Omental fat pad (tissue), 4 donors: Measurements from ENCODE around the gene SRSF7. TPM values are rescaled to one million over a fixed set of nuclear protein-coding genes. Genes with fewer than 3 reads are reported as not detected.
"Not testable (repeated sequence)": the region's sequence is repeated elsewhere in the genome, so short reads cannot be mapped to it uniquely, and the experiment has no call there.

Experiments
- ATAC-seq: fragments of 150-250 bp; one replicate; pipeline ENCODE4 v1.9.1; 2016; ENCODE audit warnings: mild to moderate bottlenecking, moderate library complexity; ENCODE audit not compliant: low FRiP score
- DNase-seq: peaks from one replicate; pipeline ENCODE4 v3.0.0-alpha.2; 2019; ENCODE audit warnings: low spot score
- total RNA-seq, 4 donors: library from RNA; depleted of rRNA; stranded (reverse); fragments of >200 nt; gene quantifications; one replicate each; pipeline ENCODE4 v1.1.0, GENCODE V29; 2016
- TF ChIP-seq, protein P1 (sequence below), 3 donors: fragments of 450-650 bp; IDR thresholded peaks; one replicate each; pipeline ENCODE4 v1.5.1; 2016 to 2017; ENCODE audit warnings: antibody characterized with exemption in 3 of 3, mild to moderate bottlenecking in 3 of 3, moderate library complexity in 2 of 3

The SRSF7 gene
- total RNA-seq, 4 donors from 2014 or later: 105 to 234 (median 129) TPM

DNA sequence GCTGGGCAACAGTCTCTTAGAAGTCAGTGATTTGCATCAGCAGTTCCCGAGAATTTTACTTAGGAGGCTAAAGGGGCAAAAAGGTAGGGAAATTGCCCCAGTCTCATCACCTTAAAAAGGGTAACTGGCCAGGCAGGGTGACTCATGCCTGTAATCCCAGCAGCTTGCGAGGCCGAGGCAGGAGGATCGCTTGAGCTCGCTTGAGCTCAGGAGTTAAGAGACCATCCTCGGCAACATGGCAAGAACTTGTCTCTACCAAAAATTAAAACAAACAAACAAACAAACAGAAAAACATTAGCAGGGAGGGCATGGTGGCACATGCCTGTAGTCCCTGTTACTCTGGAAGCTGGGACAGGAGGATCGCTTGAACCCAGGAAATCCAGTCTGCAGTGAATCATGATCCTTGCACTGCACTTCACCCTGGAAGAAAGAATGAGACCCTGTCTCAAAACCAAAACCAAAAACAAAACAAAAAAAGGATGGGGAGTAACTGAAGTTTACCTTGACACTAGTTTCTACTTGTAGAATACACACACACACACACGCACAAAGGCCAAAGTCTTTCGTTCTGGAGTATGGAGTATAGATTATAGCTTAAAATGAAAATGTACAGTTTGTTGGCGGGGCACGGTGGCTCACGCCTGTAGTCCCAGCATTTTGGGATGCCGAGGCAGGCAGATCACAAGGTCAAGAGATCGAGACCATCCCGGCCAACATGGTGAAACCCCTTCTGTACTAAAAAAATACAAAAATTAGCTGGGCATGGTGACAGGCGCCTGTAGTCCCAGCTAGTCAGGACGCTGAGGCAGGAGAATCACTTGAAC, 24.1 kb upstream of the SRSF7 start:
- no peak for DNase-seq
- ATAC-seq: no peak
- TF ChIP-seq, protein P1, sequence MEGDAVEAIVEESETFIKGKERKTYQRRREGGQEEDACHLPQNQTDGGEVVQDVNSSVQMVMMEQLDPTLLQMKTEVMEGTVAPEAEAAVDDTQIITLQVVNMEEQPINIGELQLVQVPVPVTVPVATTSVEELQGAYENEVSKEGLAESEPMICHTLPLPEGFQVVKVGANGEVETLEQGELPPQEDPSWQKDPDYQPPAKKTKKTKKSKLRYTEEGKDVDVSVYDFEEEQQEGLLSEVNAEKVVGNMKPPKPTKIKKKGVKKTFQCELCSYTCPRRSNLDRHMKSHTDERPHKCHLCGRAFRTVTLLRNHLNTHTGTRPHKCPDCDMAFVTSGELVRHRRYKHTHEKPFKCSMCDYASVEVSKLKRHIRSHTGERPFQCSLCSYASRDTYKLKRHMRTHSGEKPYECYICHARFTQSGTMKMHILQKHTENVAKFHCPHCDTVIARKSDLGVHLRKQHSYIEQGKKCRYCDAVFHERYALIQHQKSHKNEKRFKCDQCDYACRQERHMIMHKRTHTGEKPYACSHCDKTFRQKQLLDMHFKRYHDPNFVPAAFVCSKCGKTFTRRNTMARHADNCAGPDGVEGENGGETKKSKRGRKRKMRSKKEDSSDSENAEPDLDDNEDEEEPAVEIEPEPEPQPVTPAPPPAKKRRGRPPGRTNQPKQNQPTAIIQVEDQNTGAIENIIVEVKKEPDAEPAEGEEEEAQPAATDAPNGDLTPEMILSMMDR (IDR thresholded peaks at IDR 0.05): no peak

DNA sequence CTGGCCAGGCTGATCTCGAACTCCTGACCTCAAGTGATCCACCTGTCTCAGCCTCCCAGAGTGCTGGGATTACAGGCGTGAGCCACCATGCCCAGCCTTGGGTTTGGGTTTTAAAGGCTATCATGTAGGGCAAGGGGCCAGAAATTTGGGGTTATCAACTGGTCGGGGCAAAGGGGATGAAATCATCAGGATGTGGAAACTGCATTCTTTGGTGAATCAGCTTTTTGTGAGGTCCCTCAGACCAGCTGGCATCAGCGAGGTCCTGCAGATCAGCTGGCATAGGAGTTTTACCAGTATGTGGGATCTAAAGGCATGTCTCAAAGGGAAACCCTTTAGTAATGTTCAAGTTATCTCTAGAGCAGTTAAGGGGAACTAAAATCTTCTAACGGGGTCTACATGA, 20.5 kb upstream of the SRSF7 start:
- ATAC-seq (no peak), DNase-seq (no peak)
- TF ChIP-seq, protein P1 (IDR thresholded peaks at IDR 0.05): no peak

DNA sequence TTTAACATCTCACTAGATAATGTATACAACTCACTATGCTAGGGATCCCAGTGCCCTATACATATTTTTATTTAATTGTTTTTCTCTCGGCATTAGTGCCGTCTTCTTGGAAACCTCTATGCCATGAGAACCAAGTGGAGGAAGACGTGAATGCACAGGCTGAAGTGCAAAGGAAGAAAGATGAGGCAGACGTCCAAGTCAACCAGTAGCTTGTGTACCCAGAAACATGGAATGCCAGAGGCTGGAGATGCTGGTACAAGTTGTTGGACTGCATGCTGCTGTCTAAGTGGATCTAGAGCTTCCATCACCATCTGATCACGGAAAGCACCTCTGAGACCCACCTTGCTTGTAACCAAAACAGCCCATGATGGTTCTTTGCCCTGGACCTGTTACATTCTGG, 14.4 kb upstream of the SRSF7 start:
- ATAC-seq (peak; percentile 34), DNase-seq (no peak)
- TF ChIP-seq, protein P1 (IDR thresholded peaks at IDR 0.05): no peak

DNA sequence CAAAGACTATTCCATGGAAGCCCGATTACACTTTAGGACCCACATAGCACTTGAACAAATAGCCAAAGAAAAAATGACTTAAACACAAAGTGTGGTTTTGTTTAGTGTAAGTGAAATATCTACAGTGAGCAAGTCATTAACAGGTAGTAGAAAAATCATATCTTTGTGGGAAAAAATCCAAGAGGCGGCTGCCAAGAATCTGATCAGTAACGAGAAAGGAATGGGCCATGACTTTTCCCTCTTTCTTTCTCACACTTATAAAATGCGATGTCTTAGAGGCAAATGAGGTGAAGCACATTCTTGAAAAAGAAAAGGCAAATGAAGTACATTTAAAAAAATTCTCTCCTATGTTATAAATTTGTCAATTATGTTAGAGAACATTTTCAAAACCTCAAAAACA, 14.0 kb upstream of the SRSF7 start:
- DNase-seq (no peak), ATAC-seq (peak; percentile 77)
- TF ChIP-seq, protein P1 (IDR thresholded peaks at IDR 0.05): no peak

DNA sequence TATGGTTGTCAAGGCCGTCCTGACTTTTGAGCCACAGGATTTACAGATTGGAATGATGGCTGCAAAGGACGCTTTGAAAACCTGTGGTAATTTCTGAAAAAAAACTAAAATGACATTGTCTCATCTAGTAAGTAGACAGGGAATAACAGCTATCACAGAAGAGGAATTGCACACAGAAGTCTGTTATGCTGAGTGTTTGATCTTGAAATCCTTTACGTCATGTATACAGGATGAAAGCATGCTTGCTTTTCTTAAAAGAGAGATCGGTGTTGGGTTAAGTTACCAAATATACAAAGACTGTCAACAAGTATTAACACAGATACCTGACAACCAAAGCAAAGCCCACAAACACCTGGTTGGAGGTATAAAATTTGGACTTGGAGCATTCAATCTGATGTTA, 12.6 kb upstream of the SRSF7 start:
- TF ChIP-seq, protein P1 (IDR thresholded peaks at IDR 0.05): no peak
- ATAC-seq (no peak), DNase-seq (no peak)

DNA sequence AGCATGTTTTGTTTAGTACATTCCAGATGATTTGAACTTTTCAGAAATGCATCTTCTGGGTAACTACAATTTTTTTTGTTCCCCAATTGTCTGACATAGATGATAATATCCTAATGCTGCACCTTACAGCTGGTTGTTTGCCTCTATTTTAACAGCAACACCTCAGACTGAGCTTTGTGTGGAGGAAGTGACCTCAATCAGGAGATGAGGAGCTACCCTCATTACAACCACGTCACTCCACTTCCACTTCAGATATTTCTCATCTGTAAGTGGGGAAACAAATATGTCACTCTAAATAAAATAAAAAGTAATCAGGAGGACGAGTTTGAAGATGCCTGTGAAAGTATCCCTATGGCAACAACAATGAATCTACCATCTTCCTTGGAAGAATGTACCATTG, 12.1 kb upstream of the SRSF7 start:
- DNase-seq: no peak
- no peak for ATAC-seq
- TF ChIP-seq, protein P1 (IDR thresholded peaks at IDR 0.05): no peak

DNA sequence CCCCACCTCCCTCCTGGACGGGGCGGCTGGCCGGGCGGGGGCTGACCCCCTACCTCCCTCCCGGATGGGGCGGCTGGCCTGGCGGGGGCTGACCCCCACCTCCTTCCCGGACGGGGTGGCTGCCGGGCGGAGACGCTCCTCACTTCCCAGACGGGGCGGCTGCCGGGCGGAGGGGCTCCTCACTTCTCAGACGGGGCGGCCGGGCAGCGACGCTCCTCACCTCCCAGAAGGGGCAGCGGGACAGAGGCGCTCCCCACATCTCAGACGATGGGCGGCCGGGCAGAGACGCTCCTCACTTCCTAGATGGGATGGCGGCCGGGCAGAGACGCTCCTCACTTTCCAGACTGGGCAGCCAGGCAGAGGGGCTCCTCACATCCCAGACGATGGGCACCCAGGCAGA, 4.7 kb upstream of the SRSF7 start:
- DNase-seq, ATAC-seq: not testable (repeated sequence)
